Measurements from ENCODE around the gene OR2T2.
"Not testable (repeated sequence)": the region's sequence is repeated elsewhere in the genome, so short reads cannot be mapped to it uniquely, and the experiment has no call there.

Gene OR2T2

GRCh38 chr1:248445399-248445798 lies at the start of gene OR2T2:
Gene OR2T2 (plus strand): TSS chr1:248445637. CDS start chr1:248452798, 7,161 bp downstream.
- H3K4me3 ChIP-seq (ENCODE audit: low read depth, low read length), result not testable (repeated sequence)

- TF ChIP-seq CTCF (IDR thresholded peaks at IDR 0.05; ENCODE audit: low read depth, low read length), result no peak
- no peak within 1 kb of the TSS for H3K4me3 ChIP-seq (ENCODE audit: low read depth, low read length)
Measured at GRCh38 chr1:248402748-248403147, 42.7 kb upstream of the OR2T2 start, which contains the start of gene OR2T1. Gene OR2T1 (plus strand): TSS chr1:248403048. CDS start chr1:248406148, 3,100 bp downstream.

- no peak overlapping the region for H3K4me3 ChIP-seq (ENCODE audit: low read depth, low read length)
- TF ChIP-seq CTCF (IDR thresholded peaks at IDR 0.05; ENCODE audit: low read depth, low read length), result no peak
Measured at GRCh38 chr1:248404024-248404423, 41.4 kb upstream of the OR2T2 start.

- no peak overlapping the region for H3K4me3 ChIP-seq (ENCODE audit: low read depth, low read length)
- TF ChIP-seq CTCF (IDR thresholded peaks at IDR 0.05; ENCODE audit: low read depth, low read length), result no peak
Measured at GRCh38 chr1:248406721-248407692, 38.4 kb upstream of the OR2T2 start.

- H3K4me3 ChIP-seq (ENCODE audit: low read depth, low read length), result no peak overlapping the region
- TF ChIP-seq CTCF (IDR thresholded peaks at IDR 0.05; ENCODE audit: low read depth, low read length), result no peak
Measured at GRCh38 chr1:248416226-248416625, 29.2 kb upstream of the OR2T2 start.

- TF ChIP-seq CTCF (IDR thresholded peaks at IDR 0.05; ENCODE audit: low read depth, low read length), result no peak
- no peak overlapping the region for H3K4me3 ChIP-seq (ENCODE audit: low read depth, low read length)
Measured at GRCh38 chr1:248417854-248418253, 27.6 kb upstream of the OR2T2 start.

- no peak for TF ChIP-seq CTCF (IDR thresholded peaks at IDR 0.05; ENCODE audit: low read depth, low read length)
- no peak overlapping the region for H3K4me3 ChIP-seq (ENCODE audit: low read depth, low read length)
Measured at GRCh38 chr1:248421384-248421783, 24.1 kb upstream of the OR2T2 start.

- not testable (repeated sequence) for H3K4me3 ChIP-seq (ENCODE audit: low read depth, low read length)
Measured at GRCh38 chr1:248427526-248428191, 17.8 kb upstream of the OR2T2 start.

- not testable (repeated sequence) for H3K4me3 ChIP-seq (ENCODE audit: low read depth, low read length)
Measured at GRCh38 chr1:248428192-248428533, 17.3 kb upstream of the OR2T2 start.

- H3K4me3 ChIP-seq (ENCODE audit: low read depth, low read length), result not testable (repeated sequence)
Measured at GRCh38 chr1:248431683-248432082, 13.8 kb upstream of the OR2T2 start.

- H3K4me3 ChIP-seq (ENCODE audit: low read depth, low read length), result not testable (repeated sequence)
Measured at GRCh38 chr1:248432201-248432600, 13.2 kb upstream of the OR2T2 start.

- H3K4me3 ChIP-seq (ENCODE audit: low read depth, low read length), result not testable (repeated sequence)
Measured at GRCh38 chr1:248433811-248434415, 11.5 kb upstream of the OR2T2 start.
